Endodermal cell (in vitro differentiated cells): ENCODE measurements around the gene CYTH2. TPM values are rescaled to one million over a fixed set of nuclear protein-coding genes. Genes with fewer than 3 reads are reported as not detected.

ENCODE experiments used
- DNase-seq: peaks from one replicate; pipeline ENCODE4 v3.0.0-alpha.2; 2017
- H3K27ac ChIP-seq: 2 replicates; pipeline ENCODE4 v1.5.1; 2013; ENCODE audit warnings: mild to moderate bottlenecking, low read depth, low read length, moderate library complexity
- H3K27me3 ChIP-seq: 2 replicates; pipeline ENCODE4 v1.6.1; 2013; ENCODE audit warnings: mild to moderate bottlenecking, low read length, moderate library complexity; ENCODE audit not compliant: insufficient read depth, control insufficient read depth, poor library complexity, severe bottlenecking
- H3K36me3 ChIP-seq: 2 replicates; pipeline ENCODE4 v1.7.0; 2013; ENCODE audit warnings: mild to moderate bottlenecking, low read length, moderate library complexity; ENCODE audit not compliant: control insufficient read depth, insufficient read depth
- H3K4me1 ChIP-seq: one replicate; pipeline ENCODE4 v1.7.0; 2013; ENCODE audit warnings: low read length; ENCODE audit not compliant: control insufficient read depth, insufficient read depth
- H3K4me3 ChIP-seq: 2 replicates; pipeline ENCODE4 v1.5.1; 2013; ENCODE audit warnings: mild to moderate bottlenecking, low read length, moderate library complexity
- H3K9ac ChIP-seq: 2 replicates; pipeline ENCODE4 v1.6.1; 2013; ENCODE audit warnings: mild to moderate bottlenecking, low read length, moderate library complexity; ENCODE audit not compliant: poor library complexity, severe bottlenecking; ENCODE audit errors: extremely low read depth
- H3K9me3 ChIP-seq: 2 replicates; pipeline ENCODE4 v1.6.1; 2013; ENCODE audit warnings: mild to moderate bottlenecking, low read length, moderate library complexity; ENCODE audit not compliant: control insufficient read depth
- H3K27ac Mint-ChIP-seq: 2 replicates; pipeline ENCODE4 v1.8.0; 2020; ENCODE audit warnings: mixed read lengths
- H3K27me3 Mint-ChIP-seq: 2 replicates; pipeline ENCODE4 v1.8.0; 2021; ENCODE audit warnings: mild to moderate bottlenecking, mixed read lengths; ENCODE audit not compliant: insufficient read depth
- H3K36me3 Mint-ChIP-seq: 2 replicates; pipeline ENCODE4 v1.8.0; 2020; ENCODE audit warnings: low read depth, mixed read lengths
- H3K4me1 Mint-ChIP-seq: 2 replicates; pipeline ENCODE4 v1.8.0; 2020; ENCODE audit warnings: mixed read lengths
- H3K4me3 Mint-ChIP-seq: 2 replicates; pipeline ENCODE4 v1.8.0; 2020; ENCODE audit warnings: mild to moderate bottlenecking, moderate library complexity, mixed read lengths
- H3K9me3 Mint-ChIP-seq: 2 replicates; pipeline ENCODE4 v1.8.0; 2020; ENCODE audit warnings: mild to moderate bottlenecking, mixed read lengths
- CTCF ChIP-seq: fragments of 200-600 bp; sonication (generic); conservative IDR thresholded peaks from 2 replicates; pipeline ENCODE4 v1.5.0; 2021; ENCODE audit warnings: antibody characterized with exemption, mild to moderate bottlenecking
- WGBS, 2 experiments: methylation state at CpG; one replicate each; pipeline versions ENCODE4 v1.1.5 to v1.1.7; 2013; ENCODE audit warnings: missing lambda C conversion rate in 2 of 2, mixed read lengths in 1 of 2; ENCODE audit not compliant: insufficient coverage in 1 of 2, insufficient read length in 1 of 2; 5-methylcytosine and 5-hydroxymethylcytosine counted together
- total RNA-seq, 2 donors: library from RNA; stranded (reverse); fragmentation: NEBNext Ultra II Directional in 1 of 2; extraction: Animal tissue kit (Norgen Biotek cat#: 25700) in 1 of 2; gene quantifications; 2 replicates in 1 of 2; 3 replicates in 1 of 2; pipeline ENCODE4 v1.2.1, GENCODE V29; 2021

The CYTH2 gene
- total RNA-seq, 2 donors from 2014 or later, result 106 to 133 TPM

DNA sequence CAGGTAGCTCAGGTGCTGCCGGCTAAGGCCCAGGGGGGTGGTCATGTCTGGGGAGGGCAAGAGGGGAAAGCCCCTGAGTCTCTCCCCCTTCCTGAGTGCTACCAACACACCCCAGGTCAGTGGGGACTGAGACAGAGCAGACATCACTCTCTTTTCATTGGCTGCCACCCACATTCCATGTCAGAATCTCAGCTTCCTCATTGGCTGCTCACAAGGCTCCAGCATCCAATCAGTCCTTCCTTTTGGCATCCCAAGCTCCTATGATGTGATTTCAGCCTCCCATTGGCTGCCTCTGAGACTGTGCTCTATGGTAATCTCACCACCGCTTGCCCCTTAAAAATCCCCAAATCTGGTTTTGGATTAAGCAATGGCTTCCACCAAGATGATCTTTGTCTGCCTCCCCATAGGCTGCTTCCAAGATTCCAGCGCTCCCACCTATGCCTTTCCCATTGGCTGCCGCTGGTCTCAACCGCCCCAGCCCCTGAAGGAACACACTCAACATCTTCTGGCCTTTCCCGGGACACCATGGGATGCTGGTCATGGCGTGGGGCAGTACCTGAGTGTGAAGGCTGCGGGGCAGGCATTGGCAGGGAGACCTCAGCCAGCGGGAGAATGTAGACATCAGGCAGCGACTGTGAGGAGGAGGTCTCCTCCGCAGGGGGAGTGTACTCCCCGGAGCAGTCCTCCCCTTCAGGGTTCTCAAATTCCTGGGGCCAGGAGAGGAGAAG lies 40.5 kb downstream of the CYTH2 start:
- peaks cover 23% of the 10 kb centered on the region for H3K27me3 Mint-ChIP-seq
- peaks cover 7% of the 10 kb centered on the region for H3K4me1 Mint-ChIP-seq
- no peak overlapping the region for H3K27ac Mint-ChIP-seq
- no peak overlapping the region for H3K4me3 Mint-ChIP-seq
- H3K36me3 ChIP-seq, result no peaks in the 10 kb centered on the region
- no peak overlapping the region for H3K27ac ChIP-seq
- peaks cover 19% of the 10 kb centered on the region for H3K27me3 ChIP-seq
- 92 to 99% methylated on average over 8 to 12 of the region's 12 CpGs for WGBS, 2 experiments
- no peak overlapping the region for H3K9ac ChIP-seq
- no peak overlapping the region for H3K4me3 ChIP-seq
- no peaks in the 10 kb centered on the region for H3K36me3 Mint-ChIP-seq
- peak; percentile 65 for DNase-seq
- no peaks in the 10 kb centered on the region for H3K9me3 ChIP-seq
- no peaks in the 10 kb centered on the region for H3K4me1 ChIP-seq
- H3K9me3 Mint-ChIP-seq, result no peaks in the 10 kb centered on the region
- no peak for TF ChIP-seq CTCF

GRCh38 chr19:48510421-48511268 lies 41.5 kb downstream of the CYTH2 start:
- H3K4me3 Mint-ChIP-seq, result peak overlapping the region; percentile 54
- Histone ChIP-seq H3K9ac (no peak overlapping the region), H3K27me3 (peaks cover 19% of the 10 kb centered on the region), H3K36me3 (no peaks in the 10 kb centered on the region), H3K27ac (no peak overlapping the region), H3K4me1 (no peaks in the 10 kb centered on the region), H3K4me3 (peak overlapping the region; percentile 67), H3K9me3 (no peaks in the 10 kb centered on the region)
- peaks cover 7% of the 10 kb centered on the region for H3K4me1 Mint-ChIP-seq
- H3K27ac Mint-ChIP-seq, result peak overlapping the region; percentile 58
- no peak for TF ChIP-seq CTCF
- peak; percentile 91 for DNase-seq
- H3K27me3 Mint-ChIP-seq, result peaks cover 23% of the 10 kb centered on the region
- H3K9me3 Mint-ChIP-seq, result no peaks in the 10 kb centered on the region
- no peaks in the 10 kb centered on the region for H3K36me3 Mint-ChIP-seq
- WGBS, 2 experiments, result 13 to 25% methylated on average over 11 to 22 of the region's 24 CpGs

DNA sequence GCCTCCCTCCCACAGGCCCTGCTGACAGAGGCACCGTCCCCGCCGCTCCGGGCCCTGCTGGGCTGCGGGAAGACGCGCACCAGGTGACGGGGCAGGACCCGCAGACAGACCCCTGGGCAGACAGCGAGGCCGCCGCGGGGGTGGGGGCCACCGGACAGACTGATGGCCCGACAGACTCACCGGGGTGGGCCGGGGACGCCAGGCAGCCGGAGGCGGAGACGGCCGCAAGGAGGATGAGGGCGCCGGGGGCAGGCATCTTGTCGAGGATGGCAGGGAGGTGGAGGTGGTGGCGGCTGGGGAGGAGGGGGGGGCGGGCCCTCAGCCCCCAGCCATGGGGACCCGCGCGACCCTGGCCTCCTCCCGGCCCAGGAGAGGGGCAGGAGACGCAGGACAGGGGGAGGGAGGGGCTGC lies 42.2 kb downstream of the CYTH2 start:
- TF ChIP-seq CTCF, result no peak
- H3K4me3 ChIP-seq, result no peak overlapping the region
- no peaks in the 10 kb centered on the region for H3K9me3 Mint-ChIP-seq
- peaks cover 7% of the 10 kb centered on the region for H3K4me1 Mint-ChIP-seq
- H3K27ac ChIP-seq, result no peak overlapping the region
- no peaks in the 10 kb centered on the region for H3K36me3 Mint-ChIP-seq
- H3K4me3 Mint-ChIP-seq, result peak overlapping the region; percentile 54
- H3K9me3 ChIP-seq, result no peaks in the 10 kb centered on the region
- H3K4me1 ChIP-seq, result no peaks in the 10 kb centered on the region
- WGBS, 2 experiments, result 8 to 11% methylated on average over 10 to 22 of the region's 32 CpGs
- peaks cover 19% of the 10 kb centered on the region for H3K27me3 ChIP-seq
- H3K36me3 ChIP-seq, result no peaks in the 10 kb centered on the region
- H3K27ac Mint-ChIP-seq, result no peak overlapping the region
- no peak overlapping the region for H3K9ac ChIP-seq
- H3K27me3 Mint-ChIP-seq, result peaks cover 23% of the 10 kb centered on the region
- peak; percentile 82 for DNase-seq
